ENCODE results near the gene METAP2.
"Not testable (repeated sequence)": the region's sequence is repeated elsewhere in the genome, so short reads cannot be mapped to it uniquely, and the experiment has no call there.

Gene METAP2

GRCh38 chr12:95462551-95462950, 11.4 kb upstream of the METAP2 start:
- DNase-seq (ENCODE audit: low spot score), result no peak

- DNase-seq (ENCODE audit: low spot score), result no peak
Measured at GRCh38 chr12:95463050-95463449, 10.9 kb upstream of the METAP2 start.

- not testable (repeated sequence) for DNase-seq (ENCODE audit: low spot score)
Measured at GRCh38 chr12:95463776-95464175, 10.2 kb upstream of the METAP2 start.

- no peak for DNase-seq (ENCODE audit: low spot score)
Measured at GRCh38 chr12:95465275-95465674, 8.7 kb upstream of the METAP2 start.

GRCh38 chr12:95470300-95470699, 3.7 kb upstream of the METAP2 start:
- DNase-seq (ENCODE audit: low spot score), result no peak

GRCh38 chr12:95473231-95473883, 595 bp upstream of the METAP2 start:
- DNase-seq (ENCODE audit: low spot score), result peak; percentile 33

GRCh38 chr12:95474660-95474958, 657 bp downstream of the METAP2 start:
- peak; percentile 6 for DNase-seq (ENCODE audit: low spot score)

- no peak for DNase-seq (ENCODE audit: low spot score)
Measured at GRCh38 chr12:95480230-95480629, 6.3 kb downstream of the METAP2 start.

- DNase-seq (ENCODE audit: low spot score), result no peak
Measured at GRCh38 chr12:95481072-95481471, 7.1 kb downstream of the METAP2 start.

GRCh38 chr12:95481888-95482287, 7.9 kb downstream of the METAP2 start:
- no peak for DNase-seq (ENCODE audit: low spot score)

- not testable (repeated sequence) for DNase-seq (ENCODE audit: low spot score)
Measured at GRCh38 chr12:95482564-95482963, 8.6 kb downstream of the METAP2 start.

GRCh38 chr12:95484524-95484923, 10.6 kb downstream of the METAP2 start:
- DNase-seq (ENCODE audit: low spot score), result no peak

- DNase-seq (ENCODE audit: low spot score), result no peak
Measured at GRCh38 chr12:95487024-95487423, 13.1 kb downstream of the METAP2 start.

- no peak for DNase-seq (ENCODE audit: low spot score)
Measured at GRCh38 chr12:95492462-95492861, 18.5 kb downstream of the METAP2 start.

GRCh38 chr12:95494888-95495287, 20.9 kb downstream of the METAP2 start:
- DNase-seq (ENCODE audit: low spot score), result no peak

GRCh38 chr12:95495433-95495832, 21.5 kb downstream of the METAP2 start:
- DNase-seq (ENCODE audit: low spot score), result no peak

- DNase-seq (ENCODE audit: low spot score), result no peak
Measured at GRCh38 chr12:95497031-95497430, 23.1 kb downstream of the METAP2 start.

- DNase-seq (ENCODE audit: low spot score), result no peak
Measured at GRCh38 chr12:95498968-95499367, 25.0 kb downstream of the METAP2 start.

- DNase-seq (ENCODE audit: low spot score), result no peak
Measured at GRCh38 chr12:95499772-95500171, 25.8 kb downstream of the METAP2 start.

GRCh38 chr12:95504140-95504539, 30.2 kb downstream of the METAP2 start:
- no peak for DNase-seq (ENCODE audit: low spot score)

GRCh38 chr12:95505039-95505438, 31.1 kb downstream of the METAP2 start:
- DNase-seq (ENCODE audit: low spot score), result no peak

GRCh38 chr12:95506707-95507523, 33.0 kb downstream of the METAP2 start:
- no peak for DNase-seq (ENCODE audit: low spot score)

GRCh38 chr12:95509300-95509699, 35.3 kb downstream of the METAP2 start:
- DNase-seq (ENCODE audit: low spot score), result no peak

GRCh38 chr12:95511977-95512376, 38.0 kb downstream of the METAP2 start:
- DNase-seq (ENCODE audit: low spot score), result no peak

All from iPS-NIHi11 (cell line).